Astrocyte (in vitro differentiated cells and primary cell): ENCODE measurements around the gene ERG. TPM values are rescaled to one million over a fixed set of nuclear protein-coding genes. Genes with fewer than 3 reads are reported as not detected.

Source experiments
- DNase-seq: peaks from one replicate; pipeline ENCODE4 v3.0.0-alpha.2; 2010; ENCODE audit warnings: low read depth
- FAIRE-seq: peaks from 2 replicates; lab custom pipeline; 2011; peaks lifted over from hg19 to GRCh38; lab: Jason Lieb, UNC
- H2AFZ ChIP-seq: 2 replicates; pipeline ENCODE4 v1.6.0; 2012; ENCODE audit warnings: low read depth, low read length, inconsistent platforms
- H3K27ac ChIP-seq: 2 replicates; pipeline ENCODE4 v1.5.1; 2011; ENCODE audit warnings: low read depth, low read length, inconsistent platforms
- H3K27me3 ChIP-seq: 2 replicates; pipeline ENCODE4 v1.6.0; 2011; ENCODE audit warnings: low read length, inconsistent platforms; ENCODE audit not compliant: insufficient read depth
- H3K36me3 ChIP-seq: 2 replicates; pipeline ENCODE4 v1.5.1; 2011; ENCODE audit warnings: low read length, inconsistent platforms; ENCODE audit not compliant: insufficient read depth
- H3K4me1 ChIP-seq: 2 replicates; pipeline ENCODE4 v1.5.1; 2011; ENCODE audit warnings: low read length, inconsistent platforms; ENCODE audit not compliant: insufficient read depth
- H3K4me2 ChIP-seq: 2 replicates; pipeline ENCODE4 v1.6.0; 2012; ENCODE audit warnings: low read length, inconsistent platforms
- H3K4me3 ChIP-seq: 2 replicates; pipeline ENCODE4 v1.5.1; 2011; ENCODE audit warnings: low read depth, mild to moderate bottlenecking, low read length, inconsistent platforms; ENCODE audit not compliant: insufficient read depth
- H3K79me2 ChIP-seq: 2 replicates; pipeline ENCODE4 v1.6.0; 2012; ENCODE audit warnings: mild to moderate bottlenecking, low read length, inconsistent platforms; ENCODE audit not compliant: insufficient read depth
- H3K9ac ChIP-seq: 2 replicates; pipeline ENCODE4 v1.6.0; 2012; ENCODE audit warnings: mild to moderate bottlenecking, low read length, inconsistent platforms
- H3K9me3 ChIP-seq: 2 replicates; pipeline ENCODE4 v1.5.1; 2012; ENCODE audit warnings: low read depth, mild to moderate bottlenecking, low read length, inconsistent platforms; ENCODE audit not compliant: insufficient read depth
- H4K20me1 ChIP-seq: 2 replicates; pipeline ENCODE4 v1.6.0; 2012; ENCODE audit warnings: low read length, inconsistent platforms; ENCODE audit not compliant: insufficient read depth
- H3K27ac Mint-ChIP-seq: one replicate; pipeline ENCODE4 v1.8.0; 2021; ENCODE audit warnings: mild to moderate bottlenecking, mixed read lengths; ENCODE audit not compliant: unreplicated experiment
- H3K27me3 Mint-ChIP-seq: one replicate; pipeline ENCODE4 v1.8.0; 2021; ENCODE audit warnings: low read depth, mixed read lengths; ENCODE audit not compliant: unreplicated experiment
- H3K36me3 Mint-ChIP-seq: one replicate; pipeline ENCODE4 v1.8.0; 2021; ENCODE audit warnings: low read depth, mixed read lengths; ENCODE audit not compliant: unreplicated experiment
- H3K4me1 Mint-ChIP-seq: one replicate; pipeline ENCODE4 v1.8.0; 2021; ENCODE audit warnings: low read depth, mixed read lengths; ENCODE audit not compliant: unreplicated experiment
- H3K4me3 Mint-ChIP-seq: one replicate; pipeline ENCODE4 v1.8.0; 2021; ENCODE audit warnings: mild to moderate bottlenecking, moderate library complexity, mixed read lengths; ENCODE audit not compliant: unreplicated experiment
- H3K9me3 Mint-ChIP-seq: one replicate; pipeline ENCODE4 v1.8.0; 2021; ENCODE audit warnings: mild to moderate bottlenecking, mixed read lengths; ENCODE audit not compliant: unreplicated experiment
- EZH2 ChIP-seq: IDR thresholded peaks from 2 replicates; pipeline ENCODE4 v1.6.1; 2012; ENCODE audit warnings: mild to moderate bottlenecking, low read length, inconsistent platforms; ENCODE audit not compliant: insufficient read depth
- total RNA-seq: library from RNA; stranded (reverse); gene quantifications from 2 replicates; pipeline ENCODE4 v1.2.1, GENCODE V29; 2021
- TF ChIP-seq, protein P1 (sequence below): IDR thresholded peaks from 2 replicates; pipeline ENCODE4 v1.5.1; 2011; ENCODE audit warnings: low read depth, mild to moderate bottlenecking, inconsistent platforms, low read length, moderate library complexity; ENCODE audit not compliant: insufficient read depth

The ERG gene
- total RNA-seq, 1 donor from 2014 or later, result 0.84 TPM

- Histone ChIP-seq H4K20me1 (no peaks in the 10 kb centered on the region), H3K27ac (no peak overlapping the region), H3K27me3 (peaks cover 8% of the 10 kb centered on the region), H3K4me3 (no peak overlapping the region), H3K9me3 (no peaks in the 10 kb centered on the region), H3K79me2 (no peaks in the 10 kb centered on the region), H3K4me2 (no peak overlapping the region), H3K36me3 (no peaks in the 10 kb centered on the region), H3K9ac (no peak overlapping the region), H2AFZ (no peak overlapping the region), H3K4me1 (no peaks in the 10 kb centered on the region)
- Mint-ChIP-seq H3K9me3 (no peaks in the 10 kb centered on the region), H3K36me3 (no peaks in the 10 kb centered on the region), H3K4me3 (no peak overlapping the region), H3K27me3 (peaks cover 8% of the 10 kb centered on the region), H3K4me1 (peaks cover 10% of the 10 kb centered on the region), H3K27ac (no peak overlapping the region)
- FAIRE-seq, result no peak
- DNase-seq, result no peak
- TF ChIP-seq, protein P1, sequence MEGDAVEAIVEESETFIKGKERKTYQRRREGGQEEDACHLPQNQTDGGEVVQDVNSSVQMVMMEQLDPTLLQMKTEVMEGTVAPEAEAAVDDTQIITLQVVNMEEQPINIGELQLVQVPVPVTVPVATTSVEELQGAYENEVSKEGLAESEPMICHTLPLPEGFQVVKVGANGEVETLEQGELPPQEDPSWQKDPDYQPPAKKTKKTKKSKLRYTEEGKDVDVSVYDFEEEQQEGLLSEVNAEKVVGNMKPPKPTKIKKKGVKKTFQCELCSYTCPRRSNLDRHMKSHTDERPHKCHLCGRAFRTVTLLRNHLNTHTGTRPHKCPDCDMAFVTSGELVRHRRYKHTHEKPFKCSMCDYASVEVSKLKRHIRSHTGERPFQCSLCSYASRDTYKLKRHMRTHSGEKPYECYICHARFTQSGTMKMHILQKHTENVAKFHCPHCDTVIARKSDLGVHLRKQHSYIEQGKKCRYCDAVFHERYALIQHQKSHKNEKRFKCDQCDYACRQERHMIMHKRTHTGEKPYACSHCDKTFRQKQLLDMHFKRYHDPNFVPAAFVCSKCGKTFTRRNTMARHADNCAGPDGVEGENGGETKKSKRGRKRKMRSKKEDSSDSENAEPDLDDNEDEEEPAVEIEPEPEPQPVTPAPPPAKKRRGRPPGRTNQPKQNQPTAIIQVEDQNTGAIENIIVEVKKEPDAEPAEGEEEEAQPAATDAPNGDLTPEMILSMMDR, result no peak
- no peak for TF ChIP-seq EZH2
Measured at GRCh38 chr21:38392661-38393060, 105.6 kb downstream of the ERG start.

DNA sequence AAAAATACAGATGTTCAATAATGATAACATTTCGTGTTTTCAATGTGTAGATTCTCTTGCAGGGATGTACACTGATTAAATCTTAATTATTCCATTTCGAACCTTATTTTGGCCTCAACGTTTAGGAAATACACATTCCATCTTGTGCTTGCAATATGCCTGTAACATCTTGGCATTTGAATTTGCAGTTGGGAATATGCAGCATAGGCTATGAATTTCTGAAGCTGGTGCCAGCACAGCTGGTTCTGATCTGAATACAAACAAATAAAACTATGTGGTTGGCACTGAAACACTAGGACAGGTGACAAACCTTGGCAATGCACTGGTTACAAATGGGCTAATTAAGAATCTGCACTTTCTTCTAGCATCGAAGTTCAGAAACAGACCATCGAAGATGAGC lies 108.4 kb downstream of the ERG start:
- Histone ChIP-seq H4K20me1 (no peaks in the 10 kb centered on the region), H3K4me1 (peaks cover 6% of the 10 kb centered on the region), H3K9me3 (no peaks in the 10 kb centered on the region), H3K36me3 (no peaks in the 10 kb centered on the region), H3K4me3 (no peak overlapping the region), H3K9ac (no peak overlapping the region), H3K4me2 (no peak overlapping the region), H3K27ac (no peak overlapping the region), H3K79me2 (no peaks in the 10 kb centered on the region), H3K27me3 (peaks cover 3% of the 10 kb centered on the region), H2AFZ (no peak overlapping the region)
- Mint-ChIP-seq H3K4me1 (peaks cover 21% of the 10 kb centered on the region), H3K9me3 (no peaks in the 10 kb centered on the region), H3K4me3 (no peak overlapping the region), H3K36me3 (no peaks in the 10 kb centered on the region), H3K27ac (no peak overlapping the region), H3K27me3 (no peaks in the 10 kb centered on the region)
- FAIRE-seq (no peak), DNase-seq (no peak)
- TF ChIP-seq, protein P1, result no peak
- no peak for TF ChIP-seq EZH2

GRCh38 chr21:38389354-38389676 lies 109.0 kb downstream of the ERG start:
- H3K4me1 ChIP-seq, result peaks cover 6% of the 10 kb centered on the region
- H3K9me3 Mint-ChIP-seq, result no peaks in the 10 kb centered on the region
- FAIRE-seq, result no peak

More at GRCh38 chr21:38389354-38389676, 109.0 kb downstream of the ERG start:
- Histone ChIP-seq H3K4me3 (no peak overlapping the region), H3K9ac (no peak overlapping the region), H3K9me3 (no peaks in the 10 kb centered on the region), H3K36me3 (no peaks in the 10 kb centered on the region), H3K27ac (no peak overlapping the region), H4K20me1 (no peaks in the 10 kb centered on the region), H2AFZ (no peak overlapping the region), H3K27me3 (no peaks in the 10 kb centered on the region), H3K79me2 (no peaks in the 10 kb centered on the region), H3K4me2 (no peak overlapping the region)
- Mint-ChIP-seq H3K4me3 (no peak overlapping the region), H3K27ac (no peak overlapping the region), H3K36me3 (no peaks in the 10 kb centered on the region), H3K27me3 (no peaks in the 10 kb centered on the region), H3K4me1 (peaks cover 21% of the 10 kb centered on the region)
- no peak for DNase-seq
- TF ChIP-seq EZH2, result no peak
- TF ChIP-seq, protein P1, result no peak
